ENCODE results near the gene ABLIM2. TPM values are rescaled to one million over a fixed set of nuclear protein-coding genes. Genes with fewer than 3 reads are reported as not detected.

ABLIM2 gene
- total and polyA plus RNA-seq, 2 of the 13 experiments (the other 11 are each of a cell fraction or from before 2014, with no cell fraction given): 0.20 to 0.37 TPM

DNA sequence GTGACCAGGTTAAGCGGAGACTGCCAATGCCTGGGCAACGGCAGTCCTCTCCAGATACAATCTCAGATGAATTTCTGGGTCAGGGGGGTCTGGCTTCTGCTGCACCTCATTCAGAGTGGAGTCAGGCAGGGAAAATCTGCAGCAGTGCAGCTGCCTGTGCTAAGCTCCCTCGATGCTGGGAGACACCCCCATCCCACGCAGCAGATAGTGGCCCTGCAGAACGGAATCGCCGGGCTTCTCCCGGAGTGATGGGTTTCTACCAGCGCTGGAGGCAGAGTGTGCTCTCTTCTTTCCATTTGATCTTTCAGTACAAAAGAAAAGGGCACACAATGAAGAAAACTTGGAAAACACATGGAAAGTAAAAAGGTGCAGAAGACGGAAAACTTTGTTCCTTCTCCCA, 5.2 kb downstream of the ABLIM2 start:
- ATAC-seq (no peak), FAIRE-seq (no peak), DNase-seq (ENCODE audit: low spot score) (no peak)
- in situ Hi-C loops (cut with HindIII; ENCODE audit: extremely low pct_ligation_motif_present, low pct_unique_long_range_greater_than_20kb): no loop called here
- Histone ChIP-seq H3K4me3 (replicated peaks in 1 of 3; ENCODE audit: insufficient read depth in 1 of 3, low read depth in 2 of 3, low read length in 3 of 3) (no peak overlapping the region), H3K4me1 (ENCODE audit: insufficient read depth, low read length) (no peaks in the 10 kb centered on the region), H3K36me3 (replicated peaks in 1 of 2; ENCODE audit: control insufficient read depth in 1 of 2, insufficient read depth in 2 of 2, low read length in 2 of 2) (no peaks in the 10 kb centered on the region), H3K9ac (ENCODE audit: insufficient read depth, low read depth, low read length) (no peak overlapping the region), H3K79me2 (ENCODE audit: insufficient read depth, low read length) (no peaks in the 10 kb centered on the region), H4K20me1 (ENCODE audit: insufficient read depth, low read length) (no peaks in the 10 kb centered on the region), H3K4me2 (ENCODE audit: low read depth, low read length) (no peak overlapping the region), H2AFZ (ENCODE audit: low read length) (no peak overlapping the region), H3K27me3 (ENCODE audit: control insufficient read depth in 1 of 2, insufficient read depth in 2 of 2, low read length in 2 of 2) (peaks cover 7 to 68% of the 10 kb centered on the region in 2 experiments), H3K9me3 (ENCODE audit: low read length) (no peaks in the 10 kb centered on the region), H3K27ac (ENCODE audit: extremely low read length, insufficient read depth, low read length) (no peak overlapping the region)
- CTCF ChIA-PET (ENCODE audit: low intra/inter-chr PET ratio, low total read pairs): no interaction called here
- BruUV-seq (replicated peaks): no TSS peak
- 56% methylated on average over 10 of the region's 10 CpGs for WGBS (ENCODE audit: low lambda C conversion rate)
- POLR2A ChIA-PET: no interaction called here
- intact Hi-C loops (cut with micrococcal nuclease; ENCODE audit: unreplicated experiment): no loop called here
- TF ChIP-seq ZNF75D (CRISPR knock-in tag; IDR thresholded peaks at IDR 0.05; ENCODE audit: borderline replicate concordance) (no peak), DMTF1 (CRISPR knock-in tag; IDR thresholded peaks at IDR 0.05) (no peak), ZNF276 (CRISPR knock-in tag; IDR thresholded peaks at IDR 0.05; ENCODE audit: low read depth) (no peak), REPIN1 (CRISPR knock-in tag; IDR thresholded peaks at IDR 0.05; ENCODE audit: borderline replicate concordance, low read depth) (no peak), NFAT5 (CRISPR knock-in tag; IDR thresholded peaks at IDR 0.05) (no peak), MTA3 (CRISPR knock-in tag; IDR thresholded peaks at IDR 0.05) (no peak), MXD3 (CRISPR knock-in tag; IDR thresholded peaks at IDR 0.05) (no peak), CENPX (CRISPR knock-in tag; IDR thresholded peaks at IDR 0.05) (no peak), NR2F1 (CRISPR knock-in tag; IDR thresholded peaks at IDR 0.05) (no peak), ADNP (CRISPR knock-in tag; IDR thresholded peaks at IDR 0.05) (no peak), KMT2B (CRISPR knock-in tag; IDR thresholded peaks at IDR 0.05) (no peak), CCAR2 (optimal IDR thresholded peaks at IDR 0.05; ENCODE audit: low read depth, low read length) (no peak), TFE3 (CRISPR knock-in tag; IDR thresholded peaks at IDR 0.05) (no peak), ELF4 (CRISPR knock-in tag; IDR thresholded peaks at IDR 0.05; ENCODE audit: borderline replicate concordance) (no peak)

Measured in HepG2 (cell line).